ENCODE data around the gene FZD1.
"Not testable (repeated sequence)": the region's sequence is repeated elsewhere in the genome, so short reads cannot be mapped to it uniquely, and the experiment has no call there.

FZD1 gene

GRCh38 chr7:91302794-91303193 lies 38.6 kb downstream of the FZD1 start:
- H3K27me3 ChIP-seq (ENCODE audit: insufficient read depth, low read length, poor library complexity): no peaks in the 10 kb centered on the region
- H3K18ac ChIP-seq (ENCODE audit: low read length): no peak overlapping the region
- no peak overlapping the region for H3K4me3 ChIP-seq (ENCODE audit: low read length)
- H3K4ac ChIP-seq (ENCODE audit: low read depth, low read length): no peak overlapping the region
- H3K56ac ChIP-seq (ENCODE audit: low read length): no peak overlapping the region
- no peaks in the 10 kb centered on the region for H3K79me2 ChIP-seq (ENCODE audit: control insufficient read depth, insufficient read depth, low read length)
- no peaks in the 10 kb centered on the region for H3K4me1 ChIP-seq (ENCODE audit: control insufficient read depth, low read depth, low read length)
- no peak overlapping the region for H3K23ac ChIP-seq (ENCODE audit: low read length)
- no peaks in the 10 kb centered on the region for H3K36me3 ChIP-seq (ENCODE audit: control insufficient read depth, insufficient read depth, low read length)
- no peak overlapping the region for H2BK15ac ChIP-seq (replicated peaks; ENCODE audit: low read depth)
- no peak overlapping the region for H2BK5ac ChIP-seq (ENCODE audit: low read length)
- H2BK120ac ChIP-seq (ENCODE audit: low read depth, low read length): no peak overlapping the region
- no peaks in the 10 kb centered on the region for H3K79me1 ChIP-seq (ENCODE audit: low read length)
- H3K4me2 ChIP-seq (ENCODE audit: low read length): no peak overlapping the region
- H4K8ac ChIP-seq (ENCODE audit: low read depth, low read length): no peak overlapping the region
- no peak overlapping the region for H4K5ac ChIP-seq (ENCODE audit: low read length)
- no CpG with 5 or more reads among the region's 2 CpGs for WGBS (ENCODE audit: extremely low coverage, insufficient coverage, low lambda C conversion rate)
- no peak overlapping the region for H3K27ac ChIP-seq (ENCODE audit: low read depth, low read length)
- no peak overlapping the region for H2AK5ac ChIP-seq (ENCODE audit: low read length)
- H3K9ac ChIP-seq (ENCODE audit: low read length): no peak overlapping the region
- no peak for DNase-seq

GRCh38 chr7:91306266-91306665 lies 42.0 kb downstream of the FZD1 start:
- Histone ChIP-seq H3K27me3 (ENCODE audit: insufficient read depth, low read length, poor library complexity) (no peaks in the 10 kb centered on the region), H3K18ac (ENCODE audit: low read length) (no peak overlapping the region), H3K9ac (ENCODE audit: low read length) (no peak overlapping the region), H2BK5ac (ENCODE audit: low read length) (no peak overlapping the region), H3K4me2 (ENCODE audit: low read length) (no peak overlapping the region), H3K27ac (ENCODE audit: low read depth, low read length) (no peak overlapping the region), H2BK15ac (replicated peaks; ENCODE audit: low read depth) (no peak overlapping the region), H3K79me1 (ENCODE audit: low read length) (no peaks in the 10 kb centered on the region), H3K23ac (ENCODE audit: low read length) (no peak overlapping the region), H3K79me2 (ENCODE audit: control insufficient read depth, insufficient read depth, low read length) (no peaks in the 10 kb centered on the region), H3K36me3 (ENCODE audit: control insufficient read depth, insufficient read depth, low read length) (no peaks in the 10 kb centered on the region), H2BK120ac (ENCODE audit: low read depth, low read length) (no peak overlapping the region), H2AK5ac (ENCODE audit: low read length) (no peak overlapping the region), H4K5ac (ENCODE audit: low read length) (no peak overlapping the region), H3K4me1 (ENCODE audit: control insufficient read depth, low read depth, low read length) (peaks cover 3% of the 10 kb centered on the region), H4K8ac (ENCODE audit: low read depth, low read length) (no peak overlapping the region), H3K4me3 (ENCODE audit: low read length) (no peak overlapping the region), H3K56ac (ENCODE audit: low read length) (no peak overlapping the region), H3K4ac (ENCODE audit: low read depth, low read length) (no peak overlapping the region)
- no peak for DNase-seq
- WGBS (ENCODE audit: extremely low coverage, insufficient coverage, low lambda C conversion rate): no CpG with 5 or more reads among the region's 2 CpGs

GRCh38 chr7:91307467-91307866 lies 43.2 kb downstream of the FZD1 start:
- no peak overlapping the region for H2AK5ac ChIP-seq (ENCODE audit: low read length)
- no peak overlapping the region for H3K4me2 ChIP-seq (ENCODE audit: low read length)
- peaks cover 4% of the 10 kb centered on the region for H3K4me1 ChIP-seq (ENCODE audit: control insufficient read depth, low read depth, low read length)
- no peak overlapping the region for H2BK5ac ChIP-seq (ENCODE audit: low read length)
- no peak overlapping the region for H3K4ac ChIP-seq (ENCODE audit: low read depth, low read length)
- H4K8ac ChIP-seq (ENCODE audit: low read depth, low read length): no peak overlapping the region
- H2BK15ac ChIP-seq (replicated peaks; ENCODE audit: low read depth): no peak overlapping the region
- H3K27me3 ChIP-seq (ENCODE audit: insufficient read depth, low read length, poor library complexity): no peaks in the 10 kb centered on the region
- no peak overlapping the region for H3K27ac ChIP-seq (ENCODE audit: low read depth, low read length)
- H3K4me3 ChIP-seq (ENCODE audit: low read length): no peak overlapping the region
- no peak for DNase-seq
- H2BK120ac ChIP-seq (ENCODE audit: low read depth, low read length): no peak overlapping the region
- WGBS (ENCODE audit: extremely low coverage, insufficient coverage, low lambda C conversion rate): no CpG with 5 or more reads among the region's 3 CpGs
- H3K36me3 ChIP-seq (ENCODE audit: control insufficient read depth, insufficient read depth, low read length): no peaks in the 10 kb centered on the region
- no peak overlapping the region for H3K23ac ChIP-seq (ENCODE audit: low read length)
- no peak overlapping the region for H4K5ac ChIP-seq (ENCODE audit: low read length)
- H3K79me2 ChIP-seq (ENCODE audit: control insufficient read depth, insufficient read depth, low read length): no peaks in the 10 kb centered on the region
- no peaks in the 10 kb centered on the region for H3K79me1 ChIP-seq (ENCODE audit: low read length)
- H3K9ac ChIP-seq (ENCODE audit: low read length): no peak overlapping the region
- no peak overlapping the region for H3K56ac ChIP-seq (ENCODE audit: low read length)
- H3K18ac ChIP-seq (ENCODE audit: low read length): no peak overlapping the region

GRCh38 chr7:91308191-91308590 lies 44.0 kb downstream of the FZD1 start:
- H3K79me1 ChIP-seq (ENCODE audit: low read length); H3K4ac ChIP-seq (ENCODE audit: low read depth, low read length); H3K4me3 ChIP-seq (ENCODE audit: low read length); H3K27ac ChIP-seq (ENCODE audit: low read depth, low read length); H4K5ac ChIP-seq (ENCODE audit: low read length); H3K56ac ChIP-seq (ENCODE audit: low read length); H3K9ac ChIP-seq (ENCODE audit: low read length); H2BK120ac ChIP-seq (ENCODE audit: low read depth, low read length); H3K36me3 ChIP-seq (ENCODE audit: control insufficient read depth, insufficient read depth, low read length); H2BK15ac ChIP-seq (replicated peaks; ENCODE audit: low read depth); H3K4me1 ChIP-seq (ENCODE audit: control insufficient read depth, low read depth, low read length); H3K18ac ChIP-seq (ENCODE audit: low read length); H3K27me3 ChIP-seq (ENCODE audit: insufficient read depth, low read length, poor library complexity); H3K79me2 ChIP-seq (ENCODE audit: control insufficient read depth, insufficient read depth, low read length); H3K23ac ChIP-seq (ENCODE audit: low read length); H4K8ac ChIP-seq (ENCODE audit: low read depth, low read length); DNase-seq; H2BK5ac ChIP-seq (ENCODE audit: low read length); H2AK5ac ChIP-seq (ENCODE audit: low read length); H3K4me2 ChIP-seq (ENCODE audit: low read length): not testable (repeated sequence)
- no CpG with 5 or more reads among the region's 3 CpGs for WGBS (ENCODE audit: extremely low coverage, insufficient coverage, low lambda C conversion rate)

- H2BK15ac ChIP-seq (replicated peaks; ENCODE audit: low read depth): no peak overlapping the region
- no peak overlapping the region for H3K23ac ChIP-seq (ENCODE audit: low read length)
- no peak overlapping the region for H3K18ac ChIP-seq (ENCODE audit: low read length)
- H3K27me3 ChIP-seq (ENCODE audit: insufficient read depth, low read length, poor library complexity): no peaks in the 10 kb centered on the region
- no CpG with 5 or more reads among the region's 7 CpGs for WGBS (ENCODE audit: extremely low coverage, insufficient coverage, low lambda C conversion rate)
- no peak overlapping the region for H2AK5ac ChIP-seq (ENCODE audit: low read length)
- H3K27ac ChIP-seq (ENCODE audit: low read depth, low read length): no peak overlapping the region
- H2BK5ac ChIP-seq (ENCODE audit: low read length): no peak overlapping the region
- no peak overlapping the region for H4K8ac ChIP-seq (ENCODE audit: low read depth, low read length)
- H3K4me2 ChIP-seq (ENCODE audit: low read length): no peak overlapping the region
- H3K79me1 ChIP-seq (ENCODE audit: low read length): no peaks in the 10 kb centered on the region
- H3K9ac ChIP-seq (ENCODE audit: low read length): no peak overlapping the region
- no peak overlapping the region for H3K4ac ChIP-seq (ENCODE audit: low read depth, low read length)
- H3K56ac ChIP-seq (ENCODE audit: low read length): peak overlapping the region; percentile 34
- H3K79me2 ChIP-seq (ENCODE audit: control insufficient read depth, insufficient read depth, low read length): no peaks in the 10 kb centered on the region
- no peak overlapping the region for H3K4me3 ChIP-seq (ENCODE audit: low read length)
- peaks cover 4% of the 10 kb centered on the region for H3K4me1 ChIP-seq (ENCODE audit: control insufficient read depth, low read depth, low read length)
- H2BK120ac ChIP-seq (ENCODE audit: low read depth, low read length): no peak overlapping the region
- no peak overlapping the region for H4K5ac ChIP-seq (ENCODE audit: low read length)
- peak; percentile 80 for DNase-seq
- H3K36me3 ChIP-seq (ENCODE audit: control insufficient read depth, insufficient read depth, low read length): no peaks in the 10 kb centered on the region
These were observed 46.7 kb downstream of the FZD1 start for GRCh38 chr7:91310830-91311460.

GRCh38 chr7:91311839-91312238 lies 47.6 kb downstream of the FZD1 start:
- Histone ChIP-seq H4K8ac (ENCODE audit: low read depth, low read length) (no peak overlapping the region), H3K27me3 (ENCODE audit: insufficient read depth, low read length, poor library complexity) (no peaks in the 10 kb centered on the region), H3K4me2 (ENCODE audit: low read length) (no peak overlapping the region), H2BK5ac (ENCODE audit: low read length) (no peak overlapping the region), H3K18ac (ENCODE audit: low read length) (no peak overlapping the region), H2BK120ac (ENCODE audit: low read depth, low read length) (no peak overlapping the region), H3K4me1 (ENCODE audit: control insufficient read depth, low read depth, low read length) (peaks cover 4% of the 10 kb centered on the region), H3K79me1 (ENCODE audit: low read length) (no peaks in the 10 kb centered on the region), H3K9ac (ENCODE audit: low read length) (no peak overlapping the region), H3K27ac (ENCODE audit: low read depth, low read length) (no peak overlapping the region), H3K4me3 (ENCODE audit: low read length) (no peak overlapping the region), H2AK5ac (ENCODE audit: low read length) (no peak overlapping the region), H3K23ac (ENCODE audit: low read length) (no peak overlapping the region), H3K56ac (ENCODE audit: low read length) (no peak overlapping the region), H3K36me3 (ENCODE audit: control insufficient read depth, insufficient read depth, low read length) (no peaks in the 10 kb centered on the region), H3K4ac (ENCODE audit: low read depth, low read length) (no peak overlapping the region), H3K79me2 (ENCODE audit: control insufficient read depth, insufficient read depth, low read length) (no peaks in the 10 kb centered on the region), H2BK15ac (replicated peaks; ENCODE audit: low read depth) (no peak overlapping the region), H4K5ac (ENCODE audit: low read length) (no peak overlapping the region)
- no CpG with 5 or more reads among the region's 1 CpG for WGBS (ENCODE audit: extremely low coverage, insufficient coverage, low lambda C conversion rate)
- DNase-seq: no peak
